GM23338 (cell line): ENCODE results near the gene ACAD9. TPM values are rescaled to one million over a fixed set of nuclear protein-coding genes. Genes with fewer than 3 reads are reported as not detected.

Experiments
- ATAC-seq: fragments of 200-7000 bp; cut with Tn5 transposase; 3 replicates; pipeline ENCODE4 v1.9.1; 2020
- DNase-seq: peaks from one replicate; pipeline ENCODE4 v3.0.0-alpha.2; 2015; ENCODE audit warnings: low spot score
- H2AFZ ChIP-seq: fragments of 200-600 bp; sonication (generic); 2 replicates; pipeline ENCODE4 v1.8.0; 2016; ENCODE audit warnings: antibody characterized with exemption, mild to moderate bottlenecking, moderate library complexity
- H3F3A ChIP-seq: fragments of 200-600 bp; sonication (generic); replicated peaks from 2 replicates; pipeline ENCODE4 v1.8.0; 2017; ENCODE audit warnings: antibody characterized with exemption, mixed run types, low read depth
- H3K27ac ChIP-seq: fragments of 200-600 bp; sonication (generic); 2 replicates; pipeline ENCODE4 v1.6.1; 2016; ENCODE audit warnings: low read depth
- H3K27me3 ChIP-seq: fragments of 200-600 bp; sonication (generic); 2 replicates; pipeline ENCODE4 v1.8.0; 2016; ENCODE audit warnings: mild to moderate bottlenecking, mixed run types, moderate library complexity; ENCODE audit not compliant: insufficient read depth
- H3K36me3 ChIP-seq: fragments of 200-600 bp; sonication (generic); 2 replicates; pipeline ENCODE4 v1.8.0; 2016; ENCODE audit warnings: mild to moderate bottlenecking; ENCODE audit not compliant: insufficient read depth
- H3K4me1 ChIP-seq: fragments of 200-600 bp; sonication (generic); 2 replicates; pipeline ENCODE4 v1.8.0; 2016; ENCODE audit warnings: mild to moderate bottlenecking, moderate library complexity; ENCODE audit not compliant: insufficient read depth
- H3K4me2 ChIP-seq: fragments of 200-600 bp; sonication (generic); 2 replicates; pipeline ENCODE4 v1.7.1; 2017; ENCODE audit warnings: mixed run types
- H3K4me3 ChIP-seq: fragments of 200-600 bp; sonication (generic); 2 replicates; pipeline ENCODE4 v1.6.1; 2016; ENCODE audit warnings: mixed run types
- H3K79me2 ChIP-seq: fragments of 200-600 bp; sonication (generic); replicated peaks from 2 replicates; pipeline ENCODE4 v1.8.0; 2017; ENCODE audit warnings: mild to moderate bottlenecking; ENCODE audit not compliant: insufficient read depth
- H3K9me2 ChIP-seq: fragments of 200-600 bp; sonication (generic); 2 replicates; pipeline ENCODE4 v1.8.0; 2017; ENCODE audit not compliant: insufficient read depth
- H4K20me1 ChIP-seq: fragments of 200-600 bp; sonication (generic); replicated peaks from 2 replicates; pipeline ENCODE4 v1.8.0; 2017; ENCODE audit warnings: mild to moderate bottlenecking; ENCODE audit not compliant: insufficient read depth
- H3K27ac Mint-ChIP-seq: 2 replicates; pipeline ENCODE4 v1.8.0; 2020; ENCODE audit warnings: inconsistent platforms, mild to moderate bottlenecking, moderate library complexity, mixed read lengths
- H3K27me3 Mint-ChIP-seq: 3 replicates; pipeline ENCODE4 v1.8.0; 2022; ENCODE audit warnings: low read depth, mild to moderate bottlenecking, moderate library complexity, mixed read lengths, inconsistent platforms; ENCODE audit not compliant: insufficient read depth, poor library complexity
- H3K36me3 Mint-ChIP-seq: 3 replicates; pipeline ENCODE4 v1.8.0; 2021; ENCODE audit warnings: low read depth, mild to moderate bottlenecking, inconsistent platforms, moderate library complexity, mixed read lengths
- H3K4me1 Mint-ChIP-seq: 3 replicates; pipeline ENCODE4 v1.8.0; 2020; ENCODE audit warnings: mild to moderate bottlenecking, inconsistent platforms, mixed read lengths
- H3K4me3 Mint-ChIP-seq: 3 replicates; pipeline ENCODE4 v1.8.0; 2021; ENCODE audit warnings: moderate library complexity, mild to moderate bottlenecking, inconsistent platforms, mixed read lengths
- H3K9me3 Mint-ChIP-seq: 3 replicates; pipeline ENCODE4 v1.8.0; 2020; ENCODE audit warnings: moderate library complexity, mild to moderate bottlenecking, inconsistent platforms, mixed read lengths
- CREB1 ChIP-seq: fragments of 250-450 bp; sonication (Bioruptor Pico); IDR thresholded peaks from 2 replicates; pipeline ENCODE4 v1.5.0; 2020; ENCODE audit warnings: low read depth, mild to moderate bottlenecking, moderate library complexity
- CTCF ChIP-seq, 2 experiments: fragments of 200-600 bp in 1 of 2; sonication (generic) in 1 of 2; conservative IDR thresholded peaks; 2 replicates each; pipeline versions ENCODE4 v1.5.1 to v1.6.1; 2016 to 2017; ENCODE audit warnings: antibody characterized with exemption in 2 of 2, low read depth in 2 of 2, mild to moderate bottlenecking in 2 of 2, moderate library complexity in 1 of 2
- ETS1 ChIP-seq: IDR thresholded peaks from 2 replicates; pipeline ENCODE4 v1.6.1; 2016; ENCODE audit warnings: antibody characterized with exemption
- EZH2 ChIP-seq: fragments of 200-600 bp; sonication (generic); IDR thresholded peaks from one replicate; pipeline ENCODE4 v1.8.0; 2017; ENCODE audit warnings: antibody characterized with exemption, mild to moderate bottlenecking, low read depth; ENCODE audit not compliant: unreplicated experiment
- EZH2phosphoT487 ChIP-seq: fragments of 200-600 bp; sonication (generic); IDR thresholded peaks from one replicate; pipeline ENCODE4 v1.8.1; 2018; ENCODE audit warnings: antibody characterized with exemption; ENCODE audit not compliant: unreplicated experiment
- JUNB ChIP-seq: IDR thresholded peaks from one replicate; pipeline ENCODE4 v1.6.1; 2016; ENCODE audit warnings: antibody characterized with exemption; ENCODE audit not compliant: unreplicated experiment
- NANOG ChIP-seq: IDR thresholded peaks from 2 replicates; pipeline ENCODE4 v1.6.1; 2016; ENCODE audit warnings: antibody characterized with exemption, borderline replicate concordance
- POLR2AphosphoS5 ChIP-seq: IDR thresholded peaks from 2 replicates; pipeline ENCODE4 v1.6.1; 2016; ENCODE audit warnings: antibody characterized with exemption, low read depth
- REST ChIP-seq: IDR thresholded peaks from one replicate; pipeline ENCODE4 v1.6.1; 2018; ENCODE audit warnings: antibody characterized with exemption; ENCODE audit not compliant: unreplicated experiment
- STAT1 ChIP-seq: IDR thresholded peaks from one replicate; pipeline ENCODE4 v1.6.1; 2016; ENCODE audit warnings: antibody characterized with exemption; ENCODE audit not compliant: unreplicated experiment
- ZNF114 ChIP-seq: fragments of 250-450 bp; sonication (Bioruptor Pico); IDR thresholded peaks from 2 replicates; pipeline ENCODE4 v1.5.0; 2020; ENCODE audit warnings: mild to moderate bottlenecking, moderate library complexity
- ZNF331 ChIP-seq: fragments of 250-450 bp; sonication (Bioruptor Pico); IDR thresholded peaks from 2 replicates; pipeline ENCODE4 v1.5.0; 2020; ENCODE audit warnings: low read depth, mild to moderate bottlenecking, moderate library complexity
- ZNF462 ChIP-seq: fragments of 250-450 bp; sonication (Bioruptor Pico); IDR thresholded peaks from 2 replicates; pipeline ENCODE4 v1.5.0; 2020; ENCODE audit warnings: mild to moderate bottlenecking, moderate library complexity
- polyA plus RNA-seq: library from polyadenylated mRNA; unstranded; fragments of >200 nt; fragmentation: Nextera tagmentation; extraction: Ambion mirVana; gene quantifications from 2 replicates; pipeline ENCODE4 v1.2.1, GENCODE V29; 2016
- total RNA-seq: library from RNA; depleted of rRNA; stranded (reverse); fragments of >200 nt; shearing (Covaris generic); gene quantifications from 2 replicates; pipeline ENCODE4 v1.2.3, GENCODE V29; 2014

Gene ACAD9
- total and polyA plus RNA-seq, 2 experiments from 2014 or later = 21.2 to 36.4 TPM

GRCh38 chr3:128945041-128945877 lies 65.8 kb downstream of the ACAD9 start:
- Histone ChIP-seq H3K4me1 (no peaks in the 10 kb centered on the region), H4K20me1 (no peaks in the 10 kb centered on the region), H3K4me2 (no peak overlapping the region), H3K27me3 (no peaks in the 10 kb centered on the region), H2AFZ (no peak overlapping the region), H3K36me3 (no peaks in the 10 kb centered on the region), H3K9me2 (no peaks in the 10 kb centered on the region), H3F3A (no peaks in the 10 kb centered on the region), H3K79me2 (no peaks in the 10 kb centered on the region), H3K4me3 (no peak overlapping the region), H3K27ac (no peak overlapping the region)
- Mint-ChIP-seq H3K4me1 (no peaks in the 10 kb centered on the region; the same call in 2 of the 3 replicates), H3K27me3 (no peaks in the 10 kb centered on the region), H3K4me3 (no peak overlapping the region), H3K9me3 (no peaks in the 10 kb centered on the region), H3K27ac (no peak overlapping the region), H3K36me3 (no peaks in the 10 kb centered on the region)
- DNase-seq (no peak), ATAC-seq (no peak)
- TF ChIP-seq REST = no peak
- no peak for TF ChIP-seq STAT1
- TF ChIP-seq POLR2AphosphoS5 = no peak
- TF ChIP-seq CTCF (conservative IDR thresholded peaks at IDR 0.05; ENCODE audit: low read depth in 2 of 2) = no peak
- TF ChIP-seq EZH2 = no peak
- TF ChIP-seq EZH2phosphoT487 = no peak
- TF ChIP-seq ZNF114 (CRISPR knock-in tag) = no peak
- no peak for TF ChIP-seq JUNB
- TF ChIP-seq NANOG = no peak
- no peak for TF ChIP-seq CREB1
- no peak for TF ChIP-seq ZNF331 (CRISPR knock-in tag)
- no peak for TF ChIP-seq ZNF462 (CRISPR knock-in tag)
- TF ChIP-seq ETS1 = no peak
